HG03457 (cell line): ENCODE data around the gene NFASC.

Source experiments
- ATAC-seq: cut with Tn5 transposase; IDR thresholded peaks from one replicate; pipeline ENCODE4 v1.9.1; 2021; ENCODE audit warnings: moderate number of reproducible peaks; ENCODE audit not compliant: unreplicated experiment

The NFASC gene

DNA sequence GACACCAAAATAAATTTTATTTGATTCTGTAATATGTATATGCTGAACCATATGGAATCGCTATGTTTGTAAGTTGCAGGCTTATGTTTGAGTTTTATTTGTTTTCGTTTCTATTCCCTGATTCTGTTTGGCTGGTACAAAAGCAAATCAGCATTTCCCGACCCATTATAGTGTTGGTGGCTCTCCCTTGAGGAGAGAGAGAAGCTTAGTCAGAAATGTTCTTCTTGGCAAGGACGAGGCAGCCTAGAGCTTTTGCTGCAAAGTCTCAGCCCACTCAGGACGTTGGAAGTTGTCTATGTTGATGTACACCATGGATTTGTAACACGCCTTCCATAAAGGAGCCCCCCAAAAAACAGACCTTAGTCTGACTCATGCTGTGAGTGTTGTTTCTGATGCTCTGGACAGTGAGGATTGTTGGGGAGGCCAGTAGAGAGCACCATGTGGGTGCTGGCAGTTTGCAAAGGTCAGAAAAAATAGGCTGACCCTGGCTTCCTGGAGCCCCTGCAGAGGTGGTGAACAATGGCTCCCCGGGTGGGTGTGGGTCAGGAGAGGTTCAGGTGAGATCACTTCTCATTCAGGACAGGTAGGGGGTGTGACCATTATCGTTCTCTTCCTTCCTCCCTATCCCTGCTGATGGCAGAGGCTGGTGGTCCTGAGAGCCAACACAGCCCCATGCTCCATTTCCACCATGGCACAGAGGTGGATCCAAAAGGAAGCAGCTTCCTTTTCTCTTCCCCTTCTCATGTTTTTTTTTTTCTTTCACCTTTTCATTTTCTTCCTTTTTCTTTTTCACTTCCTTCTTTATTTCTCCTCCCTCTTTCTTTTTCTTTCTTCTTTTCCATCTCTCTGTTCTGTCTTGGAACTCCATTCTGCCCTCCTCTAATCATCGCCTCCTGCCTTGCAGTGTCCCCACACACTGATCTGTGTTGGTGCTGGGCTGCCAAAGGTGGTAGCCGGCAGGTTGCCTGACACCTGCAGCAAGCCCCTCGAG is 88.0 kb downstream of the NFASC start:
- no peak for ATAC-seq

DNA sequence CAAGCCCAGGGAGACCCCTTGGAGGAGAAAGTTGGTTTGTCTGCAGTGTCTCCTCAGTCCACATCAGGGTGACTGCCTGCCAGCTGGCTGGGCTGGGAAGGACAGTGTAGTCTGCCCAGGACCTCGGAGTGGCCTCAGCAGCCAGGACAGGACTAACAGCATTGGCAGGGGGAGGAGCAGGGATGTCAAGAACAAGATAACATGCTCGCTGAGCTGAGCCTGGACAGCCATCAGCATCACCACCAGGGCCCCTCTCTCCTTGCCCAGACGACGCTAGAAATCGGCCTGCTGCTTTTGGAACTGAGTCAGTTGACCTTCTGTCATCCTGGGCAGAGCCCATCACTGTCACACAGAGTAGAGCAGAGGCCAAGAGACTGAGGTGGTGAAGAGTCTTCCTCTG is 88.7 kb downstream of the NFASC start:
- no peak for ATAC-seq

DNA sequence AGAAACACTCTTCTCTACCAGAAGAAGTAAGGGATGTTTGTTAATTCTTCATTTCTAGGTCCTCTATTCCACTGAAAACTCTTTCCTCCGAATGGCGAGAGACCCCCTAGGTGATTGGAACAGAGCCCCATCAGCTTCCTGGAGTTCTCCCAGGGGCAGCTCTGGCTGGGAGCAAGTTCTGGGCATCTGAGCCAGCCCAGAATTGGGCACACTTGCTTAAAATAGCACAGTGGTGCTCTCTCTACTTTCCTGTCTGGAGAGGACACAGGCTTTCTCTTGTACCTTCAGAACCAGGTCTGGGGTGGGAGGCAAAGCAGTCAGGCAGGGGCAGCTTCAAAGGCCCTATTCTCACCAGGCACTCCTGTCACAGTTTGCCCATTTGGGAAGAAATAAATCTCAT is 89.2 kb downstream of the NFASC start:
- ATAC-seq, result no peak

DNA sequence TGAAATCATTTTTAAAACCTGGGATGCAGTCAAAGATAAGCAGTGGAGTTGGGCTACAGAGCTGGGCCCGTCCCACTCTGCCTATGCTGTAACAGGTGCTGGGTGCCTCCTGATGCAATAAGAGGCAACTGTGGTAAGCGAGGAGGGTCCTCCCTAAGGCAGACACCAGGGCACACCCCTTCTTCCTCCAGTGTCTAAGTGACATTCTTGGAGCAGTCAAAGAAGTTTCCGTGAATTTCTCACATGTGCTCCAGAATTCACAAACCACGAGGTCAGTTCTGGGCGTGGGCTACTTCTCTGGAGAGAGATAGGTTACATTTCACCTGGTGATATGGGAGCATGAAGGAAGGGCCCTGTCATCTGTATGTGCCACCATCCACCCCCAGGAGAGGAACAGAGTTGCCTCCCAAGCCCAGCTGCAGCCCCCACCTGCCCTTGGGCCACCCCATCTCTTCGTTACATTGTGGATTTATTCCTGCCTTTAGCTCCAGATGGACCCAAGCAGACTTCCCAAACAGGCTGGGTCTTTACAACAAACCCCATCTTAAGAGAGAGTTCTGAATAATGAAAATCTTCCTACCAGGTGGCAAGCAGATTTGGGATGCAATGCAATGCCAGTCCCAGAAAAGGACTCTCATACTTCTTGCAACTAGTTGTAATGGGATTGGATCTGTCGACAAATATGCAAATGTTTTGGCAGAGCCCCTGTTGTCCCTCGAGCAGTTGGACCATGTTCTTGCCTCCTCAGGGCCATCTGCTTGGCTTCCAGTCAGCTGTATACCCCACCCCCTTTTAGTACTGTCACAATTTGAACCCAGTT is 89.9 kb downstream of the NFASC start:
- no peak for ATAC-seq

DNA sequence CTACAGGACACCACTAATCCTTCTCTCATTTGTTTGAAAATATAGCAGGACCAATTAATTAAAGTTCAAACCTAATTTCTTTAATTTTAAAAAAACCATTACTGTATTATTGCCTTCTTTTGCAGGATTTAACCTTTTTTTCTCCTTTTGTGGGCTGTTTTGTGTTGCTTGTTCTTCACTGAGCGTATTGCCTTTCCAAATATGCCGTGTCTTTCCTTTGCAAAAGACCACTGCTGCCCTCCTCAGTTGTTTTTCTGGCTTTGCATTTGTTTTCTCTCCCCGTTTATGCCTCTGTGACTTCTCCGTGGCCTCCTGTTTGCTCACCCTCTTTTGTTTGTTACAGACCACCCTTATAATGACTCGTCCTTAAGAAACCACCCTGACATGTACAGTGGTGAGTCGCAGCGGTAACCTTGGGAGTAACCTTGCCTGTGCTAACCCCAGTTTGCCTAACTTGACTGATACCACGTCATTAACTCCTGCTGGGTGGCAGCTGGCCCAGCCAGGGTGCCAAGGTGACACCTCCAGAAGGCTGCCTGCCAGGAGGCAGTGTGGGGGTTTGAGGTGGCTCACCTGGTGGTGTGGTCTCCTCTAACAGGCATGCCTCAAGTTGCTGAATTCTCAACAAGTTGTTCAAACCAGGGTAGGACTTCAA is 91.2 kb downstream of the NFASC start:
- ATAC-seq, result no peak

DNA sequence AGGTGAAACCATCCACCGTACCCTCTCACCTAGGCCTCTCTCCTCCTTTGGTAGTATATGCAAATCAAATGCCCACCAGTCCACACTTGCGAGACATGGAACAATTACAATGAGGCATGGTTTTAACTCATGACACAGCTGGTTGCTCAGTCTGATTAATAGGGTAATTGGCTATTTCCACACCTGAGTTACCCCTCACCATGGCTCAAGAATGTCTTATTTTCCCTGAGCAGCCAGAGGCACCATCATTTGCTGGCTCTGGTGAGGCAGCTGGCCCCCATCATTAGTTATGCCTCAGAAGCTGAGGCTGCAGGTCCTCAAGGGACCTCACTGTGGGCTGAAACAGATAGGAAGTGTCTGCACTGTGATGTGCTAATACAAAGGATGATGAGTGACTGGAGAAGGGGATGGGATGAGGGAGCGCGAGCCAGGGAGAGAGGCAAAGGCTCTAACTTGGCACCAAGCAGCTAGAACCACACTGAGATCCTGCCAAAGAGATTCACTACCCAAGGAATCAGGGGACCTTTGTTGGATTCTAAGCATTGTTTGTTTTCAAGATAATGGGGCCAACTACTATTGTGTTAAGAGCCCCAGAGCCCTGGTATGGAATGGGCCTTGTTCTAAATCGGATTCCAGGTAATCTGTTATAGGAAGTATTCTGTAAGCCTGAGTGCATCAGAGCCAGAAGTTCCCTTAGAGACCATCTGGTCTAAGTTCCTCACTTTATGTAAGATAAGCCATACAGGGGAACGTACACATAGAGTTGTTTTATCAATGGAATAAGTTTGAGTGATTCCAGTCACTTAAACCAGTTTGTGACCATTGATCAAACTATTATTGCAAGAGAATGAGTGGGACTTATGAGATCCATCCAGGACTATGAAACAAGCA is 92.3 kb downstream of the NFASC start:
- ATAC-seq, result no peak

DNA sequence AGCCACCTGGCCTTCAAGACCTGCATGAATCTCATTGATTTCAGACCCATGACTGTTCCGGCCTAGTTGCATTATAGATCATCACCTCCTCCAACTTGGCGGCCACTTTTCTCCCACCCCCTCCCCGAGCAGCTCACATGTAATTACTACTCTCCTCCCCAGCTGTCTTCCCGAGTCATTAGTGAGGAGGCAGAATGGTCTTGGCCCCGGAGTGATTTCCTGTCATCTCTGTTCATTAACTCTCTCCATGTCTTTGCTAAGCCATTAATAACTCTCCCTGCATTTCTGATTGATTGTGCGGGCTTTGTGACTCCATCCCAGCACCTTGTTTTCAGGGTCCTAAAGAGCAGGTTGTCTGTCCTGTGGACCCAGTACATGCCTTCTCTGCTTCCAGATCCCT is 96.8 kb downstream of the NFASC start:
- no peak for ATAC-seq

DNA sequence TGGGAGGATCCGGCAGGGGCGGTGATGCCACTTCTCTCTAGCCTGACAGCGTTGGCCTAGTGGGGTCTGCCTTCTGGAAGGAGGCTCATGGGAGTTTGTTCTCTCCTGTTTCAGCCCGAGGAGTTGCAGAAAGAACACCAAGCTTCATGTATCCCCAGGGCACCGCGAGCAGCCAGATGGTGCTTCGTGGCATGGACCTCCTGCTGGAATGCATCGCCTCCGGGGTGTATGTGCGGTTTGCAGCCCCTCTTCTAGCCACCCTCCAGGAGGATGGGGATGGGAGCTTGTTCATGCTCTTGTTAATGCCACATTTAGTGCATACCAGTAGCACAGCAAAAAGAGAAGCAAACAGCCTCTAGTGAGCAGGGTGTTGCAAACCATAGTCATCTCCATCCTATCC is 97.5 kb downstream of the NFASC start:
- ATAC-seq, result no peak

DNA sequence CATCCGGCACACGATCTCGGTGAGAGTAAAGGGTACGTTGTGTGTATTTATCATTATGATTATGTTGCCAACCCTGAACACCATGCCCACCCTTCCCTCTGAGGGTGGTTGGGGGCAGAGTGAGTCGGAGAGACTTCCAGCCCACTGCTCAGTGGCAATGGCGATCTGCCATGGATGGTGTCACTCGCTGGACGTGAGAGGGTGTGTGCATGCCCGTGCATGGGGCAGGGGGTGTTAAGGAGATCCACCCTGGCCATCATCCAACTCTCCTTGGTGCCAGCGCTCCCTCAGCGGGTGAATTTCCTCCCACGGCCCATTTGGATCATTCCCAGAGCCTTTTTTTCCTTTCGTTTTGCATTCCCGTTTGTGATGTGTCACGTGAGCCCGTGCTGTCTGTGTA is 98.3 kb downstream of the NFASC start:
- ATAC-seq, result no peak

DNA sequence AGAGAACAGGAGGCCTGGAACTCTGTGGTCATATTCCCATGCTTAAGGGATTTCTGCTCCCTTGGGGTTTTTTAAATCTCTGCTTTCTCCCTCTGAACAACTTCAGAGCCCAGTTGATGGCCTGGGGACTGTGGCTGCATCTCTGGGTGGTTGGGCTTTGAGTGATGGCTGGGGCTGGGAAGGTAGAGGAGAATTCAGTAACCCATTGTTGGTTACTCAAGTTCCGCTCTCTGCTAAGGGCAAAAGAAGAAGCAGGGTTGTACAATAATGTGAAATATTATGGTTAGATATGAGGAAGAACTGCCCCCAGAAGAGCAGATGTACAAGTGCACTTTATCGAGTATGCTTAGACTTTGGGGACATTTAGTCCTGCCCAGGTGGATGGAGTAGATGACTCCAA is 100.3 kb downstream of the NFASC start:
- no peak for ATAC-seq

DNA sequence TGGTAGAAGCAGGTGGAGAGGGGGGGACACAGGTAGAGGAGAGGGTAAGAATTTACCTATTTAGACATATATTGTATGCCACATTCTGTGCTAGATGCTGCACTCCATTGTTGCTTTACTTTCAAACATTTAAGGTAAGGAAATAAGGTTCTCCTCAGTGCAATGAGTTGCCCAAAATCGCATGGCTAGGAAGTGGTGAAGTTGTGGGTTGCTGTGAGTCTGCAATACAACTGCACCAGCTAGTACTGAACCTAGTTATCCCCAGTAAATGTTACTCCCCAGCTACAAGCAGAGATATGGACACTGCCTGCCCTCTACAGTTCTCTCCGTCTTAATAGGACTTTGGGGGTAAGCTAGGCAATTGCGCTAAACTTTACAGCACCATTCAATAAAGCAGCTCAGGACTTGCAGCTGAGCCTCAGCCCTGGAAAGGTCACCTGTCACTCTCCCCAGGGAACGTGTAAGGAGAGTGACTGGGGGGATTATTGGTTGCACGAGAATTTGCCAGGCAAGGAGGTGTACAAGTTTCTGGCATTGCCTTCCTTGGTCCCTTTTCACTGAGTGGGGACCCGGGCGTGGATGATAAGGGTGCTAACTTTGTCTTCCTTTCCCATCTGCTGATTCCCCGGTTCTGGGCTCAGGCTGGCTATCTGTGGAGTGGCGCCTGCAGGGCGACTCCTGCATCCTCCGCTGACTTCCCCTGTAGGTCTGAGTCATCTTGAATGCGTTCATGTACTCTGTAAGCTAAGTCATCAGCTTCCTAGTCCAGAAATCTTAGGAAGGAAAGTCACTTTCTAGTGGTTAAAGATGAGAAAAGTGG is 101.1 kb downstream of the NFASC start:
- no peak for ATAC-seq

DNA sequence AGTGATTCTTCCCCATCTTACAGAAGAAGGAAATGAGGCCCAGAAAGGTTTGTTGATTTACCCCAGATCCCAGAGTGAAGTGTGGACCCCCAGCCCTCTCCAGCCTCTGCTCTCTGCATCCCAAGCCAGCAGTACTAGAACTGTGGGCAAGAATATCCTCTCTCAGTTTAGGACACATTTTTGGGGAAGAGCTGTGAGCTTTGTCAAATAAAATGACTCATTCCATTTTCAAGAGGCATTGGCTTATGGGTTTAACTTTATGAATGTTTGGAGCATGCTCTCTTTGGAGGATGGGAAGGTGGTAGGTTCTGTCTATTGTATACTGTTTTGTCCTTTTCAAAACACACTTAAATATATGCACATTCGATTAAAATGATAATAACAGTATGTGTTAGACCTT is 101.8 kb downstream of the NFASC start:
- no peak for ATAC-seq

DNA sequence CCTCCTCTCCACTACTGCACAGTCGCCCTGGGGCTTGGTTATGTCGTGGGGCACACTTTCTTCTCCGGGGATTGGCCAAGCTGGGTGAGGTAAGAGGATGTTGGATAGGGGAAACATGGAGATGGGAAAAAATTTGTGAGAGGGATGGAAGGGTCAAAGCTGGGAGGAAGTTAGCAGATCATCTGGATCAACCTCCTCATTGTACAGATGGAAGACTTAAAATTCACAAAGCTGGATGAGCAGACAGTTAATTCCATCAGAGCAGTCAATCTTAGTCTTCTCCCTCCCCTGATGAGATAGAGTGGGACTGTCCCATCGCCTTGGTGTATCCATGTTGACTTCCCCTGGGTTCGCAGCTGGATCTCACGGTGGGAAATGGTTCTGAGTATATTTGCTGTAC is 102.8 kb downstream of the NFASC start:
- ATAC-seq, result no peak

DNA sequence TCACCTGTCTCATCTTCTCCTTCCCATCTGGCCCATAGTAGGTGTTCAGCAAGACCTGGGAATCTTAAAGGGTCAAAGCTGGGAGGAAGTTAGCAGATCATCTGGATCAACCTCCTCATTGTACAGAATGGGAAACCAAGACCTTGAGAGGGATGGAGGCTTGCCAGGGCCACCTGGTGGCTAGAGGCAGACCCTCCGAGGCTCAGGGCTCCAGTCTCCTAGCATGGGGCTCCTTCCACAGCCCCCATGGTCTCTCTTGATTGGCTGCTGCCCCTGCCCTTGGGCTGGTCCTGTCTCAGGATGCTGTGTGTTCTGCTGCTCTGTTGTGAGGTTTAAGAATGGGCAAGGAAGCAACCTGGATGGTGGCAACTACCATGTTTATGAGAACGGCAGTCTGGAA is 103.7 kb downstream of the NFASC start:
- ATAC-seq, result no peak

DNA sequence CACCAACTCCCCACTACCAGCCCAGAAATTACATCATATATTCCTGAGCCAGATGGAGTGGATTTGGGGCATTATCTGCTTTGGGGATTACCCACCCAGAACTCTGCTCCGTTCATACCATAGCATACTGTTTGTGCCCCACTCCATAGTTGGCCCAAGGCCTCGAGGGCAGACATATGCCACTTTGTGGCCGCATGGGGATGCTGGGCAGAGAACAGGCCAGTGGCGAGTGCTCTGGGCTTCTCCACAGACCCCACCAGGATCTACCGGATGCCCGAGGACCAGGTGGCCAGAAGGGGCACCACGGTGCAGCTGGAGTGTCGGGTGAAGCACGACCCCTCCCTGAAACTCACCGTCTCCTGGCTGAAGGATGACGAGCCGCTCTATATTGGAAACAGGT is 104.4 kb downstream of the NFASC start:
- ATAC-seq, result no peak

DNA sequence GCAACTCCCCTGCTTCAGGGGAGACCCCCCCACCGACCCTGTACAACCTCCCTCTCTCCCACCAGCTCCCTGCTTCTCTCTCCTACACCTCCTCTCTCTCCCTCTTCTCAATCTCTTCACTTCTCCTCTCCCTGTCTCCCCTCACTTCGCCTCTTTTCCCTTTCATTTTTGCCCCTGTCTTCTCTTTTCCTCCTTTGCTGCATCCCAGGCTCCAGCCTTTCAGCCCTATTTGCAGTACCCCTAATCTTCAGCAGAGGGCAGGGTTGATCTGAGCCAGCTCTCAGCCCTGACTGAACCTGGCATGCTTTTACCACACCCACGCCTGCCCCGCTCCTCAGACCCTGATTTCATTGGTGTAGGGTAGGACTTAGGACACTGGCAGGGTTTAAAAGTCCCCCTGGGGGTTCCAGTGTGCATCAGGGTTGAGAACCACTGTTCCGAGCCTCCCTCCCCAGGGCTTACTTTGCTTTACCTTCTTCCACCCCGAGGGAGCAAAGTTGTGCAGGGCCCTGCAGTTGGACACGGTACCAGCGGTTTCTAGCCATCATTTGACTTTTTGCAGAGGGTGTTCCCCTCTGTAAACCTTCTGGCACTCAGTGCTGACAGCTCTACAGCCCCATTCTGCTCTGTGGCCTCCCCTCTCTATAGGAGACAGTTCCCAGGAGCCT is 105.0 kb downstream of the NFASC start:
- ATAC-seq, result no peak

DNA sequence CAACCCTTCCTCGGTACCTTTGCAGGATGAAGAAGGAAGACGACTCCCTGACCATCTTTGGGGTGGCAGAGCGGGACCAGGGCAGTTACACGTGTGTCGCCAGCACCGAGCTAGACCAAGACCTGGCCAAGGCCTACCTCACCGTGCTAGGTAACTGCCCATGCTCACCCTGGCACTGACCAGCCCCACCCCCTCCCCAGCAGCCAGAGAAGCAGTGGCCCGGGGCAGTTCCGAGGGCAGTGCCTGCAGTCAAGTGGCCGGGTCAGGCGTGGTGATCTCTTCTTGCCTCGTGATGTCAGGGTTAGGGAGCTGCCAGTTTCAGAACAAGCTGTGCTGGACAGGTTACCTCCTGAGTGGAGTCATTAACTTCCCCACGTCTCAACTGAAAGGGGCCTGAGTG is 106.0 kb downstream of the NFASC start:
- no peak for ATAC-seq

DNA sequence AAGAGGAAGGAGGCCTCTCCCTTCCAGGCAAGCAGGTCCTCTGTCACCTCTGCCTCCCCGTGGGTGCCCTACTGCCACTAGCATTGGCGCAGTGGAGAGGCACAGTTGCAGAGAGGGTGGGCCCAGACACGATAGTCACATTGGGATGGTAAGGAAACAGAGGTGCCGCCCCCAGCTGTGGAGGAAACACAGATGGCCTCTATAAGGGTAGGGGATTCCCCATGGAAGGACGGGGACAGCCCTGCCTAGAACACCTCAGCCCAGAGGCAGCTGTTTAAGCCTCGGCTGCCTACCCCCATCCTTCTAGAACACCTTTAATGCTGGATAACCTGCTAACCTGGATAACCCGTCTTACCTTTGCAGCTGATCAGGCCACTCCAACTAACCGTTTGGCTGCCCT is 106.7 kb downstream of the NFASC start:
- no peak for ATAC-seq

DNA sequence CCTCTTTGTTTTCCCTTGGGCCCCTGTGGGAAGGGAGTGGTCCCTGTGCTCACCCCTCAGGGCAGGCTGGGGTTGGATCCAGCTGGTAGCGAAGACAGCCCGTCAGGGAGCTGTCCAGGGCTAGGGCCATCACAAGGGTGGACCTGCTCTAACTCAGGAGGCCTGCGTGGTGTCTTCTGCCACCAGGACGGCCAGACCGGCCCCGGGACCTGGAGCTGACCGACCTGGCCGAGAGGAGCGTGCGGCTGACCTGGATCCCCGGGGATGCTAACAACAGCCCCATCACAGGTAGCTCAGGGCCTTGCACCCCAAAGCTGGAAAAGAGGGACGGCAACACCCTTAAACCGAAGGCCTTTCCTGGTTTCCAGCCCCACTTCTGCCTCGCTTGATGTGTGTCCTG is 108.1 kb downstream of the NFASC start:
- ATAC-seq, result no peak
